HepG2 (cell line): ENCODE results near the gene EVC. TPM values are rescaled to one million over a fixed set of nuclear protein-coding genes. Genes with fewer than 3 reads are reported as not detected.

Experiments
- ATAC-seq: fragments of 200-7000 bp; cut with Tn5 transposase; 3 replicates; pipeline ENCODE4 v1.9.1; 2020; ENCODE audit warnings: mild to moderate bottlenecking, moderate library complexity
- BruUV-seq: library from RNA; stranded (reverse); fragments of 400-500 nt; replicated peaks from 2 replicates; lab custom pipeline; 2021; lab: Mats Ljungman, UMichigan
- CTCF ChIA-PET: fragments of 300-600 bp; formaldehyde crosslinking; extraction: SDS; loops from one replicate; lab custom pipeline; 2021; ENCODE audit warnings: low total read pairs, inconsistent platforms, low intra/inter-chr PET ratio; lab: Yijun Ruan, JAX
- POLR2A ChIA-PET: fragments of 350-600 bp; sonication (Branson Sonifier 250); formaldehyde crosslinking; loops from one replicate; lab custom pipeline; 2020; ENCODE audit warnings: antibody characterized with exemption, inconsistent platforms; lab: Yijun Ruan, JAX
- DNase-seq: peaks from one replicate; pipeline ENCODE4 v3.0.0-alpha.2; 2015; ENCODE audit warnings: low spot score
- FAIRE-seq: peaks from 3 replicates; lab custom pipeline; 2011; peaks lifted over from hg19 to GRCh38; lab: Jason Lieb, UNC
- H2AFZ ChIP-seq: one replicate; pipeline ENCODE4 v1.6.1; 2011; ENCODE audit warnings: low read length, inconsistent platforms
- H3K27ac ChIP-seq: fragments of 300-600 bp; 3 replicates; pipeline ENCODE4 v1.8.0; 2011; ENCODE audit warnings: mixed run types, mild to moderate bottlenecking, mixed read lengths, low read length, inconsistent platforms; ENCODE audit not compliant: insufficient read depth; ENCODE audit errors: extremely low read length
- H3K27me3 ChIP-seq, 2 experiments: fragments of 200-600 bp in 1 of 2; 2 replicates in 1 of 2; 3 replicates in 1 of 2; pipeline versions ENCODE4 v1.6.0 to v1.8.0; 2011; ENCODE audit warnings: low read length in 2 of 2, mild to moderate bottlenecking in 2 of 2, moderate library complexity in 2 of 2, inconsistent platforms in 1 of 2; ENCODE audit not compliant: insufficient read depth in 2 of 2, control insufficient read depth in 1 of 2
- H3K36me3 ChIP-seq, 2 experiments: fragments of 200-600 bp in 1 of 2; replicated peaks in 1 of 2; 2 replicates in 1 of 2; 3 replicates in 1 of 2; pipeline versions ENCODE4 v1.5.1 to v1.8.0; 2011; ENCODE audit warnings: low read length in 2 of 2, inconsistent platforms in 1 of 2; ENCODE audit not compliant: insufficient read depth in 2 of 2, control insufficient read depth in 1 of 2
- H3K4me1 ChIP-seq: 2 replicates; pipeline ENCODE4 v1.5.1; 2012; ENCODE audit warnings: low read length, inconsistent platforms; ENCODE audit not compliant: insufficient read depth
- H3K4me2 ChIP-seq: 2 replicates; pipeline ENCODE4 v1.6.0; 2011; ENCODE audit warnings: low read depth, low read length, inconsistent platforms
- H3K4me3 ChIP-seq, 3 experiments: fragments of 200-600 bp in 1 of 3; sonication (generic), shearing (Covaris generic) in 1 of 3; replicated peaks in 1 of 3; 2 replicates each; pipeline ENCODE4 v1.5.1; 2011 to 2016; ENCODE audit warnings: low read length in 3 of 3, inconsistent platforms in 2 of 3, low read depth in 2 of 3, mild to moderate bottlenecking in 2 of 3, control low read depth in 1 of 3, mixed read lengths in 1 of 3; ENCODE audit not compliant: insufficient read depth in 1 of 3
- H3K79me2 ChIP-seq: one replicate; pipeline ENCODE4 v1.6.1; 2011; ENCODE audit warnings: low read length, inconsistent platforms; ENCODE audit not compliant: insufficient read depth
- H3K9ac ChIP-seq: 2 replicates; pipeline ENCODE4 v1.6.0; 2011; ENCODE audit warnings: mild to moderate bottlenecking, low read depth, low read length, inconsistent platforms; ENCODE audit not compliant: insufficient read depth
- H3K9me3 ChIP-seq: 2 replicates; pipeline ENCODE4 v1.5.1; 2012; ENCODE audit warnings: mild to moderate bottlenecking, low read length
- H4K20me1 ChIP-seq: 2 replicates; pipeline ENCODE4 v1.6.0; 2011; ENCODE audit warnings: inconsistent platforms, mild to moderate bottlenecking, low read length, moderate library complexity; ENCODE audit not compliant: insufficient read depth
- JDP2 ChIP-seq: sonication (generic); formaldehyde crosslinking; IDR thresholded peaks from 2 replicates; pipeline ENCODE4 v1.8.1; 2022; ENCODE audit warnings: missing genetic modification reagents, borderline replicate concordance
- MBNL3 ChIP-seq: fragments of 250-450 bp; sonication (Bioruptor Pico); conservative IDR thresholded peaks from 2 replicates; pipeline ENCODE4 v1.8.0; 2022; ENCODE audit warnings: mild to moderate bottlenecking, inconsistent platforms
- MIER2 ChIP-seq: IDR thresholded peaks from 2 replicates; pipeline ENCODE4 v1.6.1; 2016; ENCODE audit warnings: missing biosample characterization, missing genetic modification reagents
- MIER3 ChIP-seq: IDR thresholded peaks from 2 replicates; pipeline ENCODE4 v1.6.1; 2016; ENCODE audit warnings: missing compliant biosample characterization, borderline replicate concordance
- MXD4 ChIP-seq: IDR thresholded peaks from 2 replicates; pipeline ENCODE4 v1.6.1; 2016; ENCODE audit warnings: mild to moderate bottlenecking, missing biosample characterization, missing genetic modification reagents
- NAIF1 ChIP-seq: sonication (generic); formaldehyde crosslinking; IDR thresholded peaks from 2 replicates; pipeline ENCODE4 v1.5.0; 2020; ENCODE audit warnings: mild to moderate bottlenecking, missing genetic modification reagents, borderline replicate concordance
- SMC3 ChIP-seq: IDR thresholded peaks from 2 replicates; pipeline ENCODE4 v1.6.1; 2011; ENCODE audit warnings: low read length, improper control_type of control experiment
- TCF12 ChIP-seq, 2 experiments: fragments of 450-650 bp in 1 of 2; sonication (generic) in 1 of 2; formaldehyde crosslinking in 1 of 2; IDR thresholded peaks; 2 replicates each; pipeline versions ENCODE4 v1.6.1 to v1.8.0; 2017 to 2022; ENCODE audit warnings: antibody characterized with exemption in 1 of 2, mild to moderate bottlenecking in 1 of 2, missing genetic modification reagents in 1 of 2, moderate library complexity in 1 of 2
- ZNF121 ChIP-seq: sonication (generic); formaldehyde crosslinking; IDR thresholded peaks from 2 replicates; pipeline ENCODE4 v1.5.0; 2020; ENCODE audit warnings: mild to moderate bottlenecking, missing genetic modification reagents
- ZNF296 ChIP-seq: sonication (generic); formaldehyde crosslinking; conservative IDR thresholded peaks from 2 replicates; pipeline ENCODE4 v1.5.0; 2020; ENCODE audit warnings: mild to moderate bottlenecking, missing genetic modification reagents
- ZNF44 ChIP-seq: sonication (generic); formaldehyde crosslinking; IDR thresholded peaks from 2 replicates; pipeline ENCODE4 v1.5.1; 2020; ENCODE audit warnings: mild to moderate bottlenecking, missing genetic modification reagents
- ZNF790 ChIP-seq: sonication (generic); formaldehyde crosslinking; IDR thresholded peaks from 2 replicates; pipeline ENCODE4 v1.8.0; 2022; ENCODE audit warnings: missing genetic modification reagents, mild to moderate bottlenecking, borderline replicate concordance
- ZNF816 ChIP-seq: sonication (generic); formaldehyde crosslinking; IDR thresholded peaks from 2 replicates; pipeline ENCODE4 v1.8.0; 2022; ENCODE audit warnings: missing genetic modification reagents, mild to moderate bottlenecking, borderline replicate concordance
- ZNF841 ChIP-seq: sonication (generic); formaldehyde crosslinking; IDR thresholded peaks from 2 replicates; pipeline ENCODE4 v1.8.1; 2023; ENCODE audit warnings: missing genetic modification reagents, borderline replicate concordance
- ZSCAN31 ChIP-seq: sonication (generic); formaldehyde crosslinking; IDR thresholded peaks from 2 replicates; pipeline ENCODE4 v1.5.0; 2020; ENCODE audit warnings: low read depth, mild to moderate bottlenecking, missing genetic modification reagents
- WGBS: methylation state at CpG from one replicate; pipeline ENCODE4 v1.1.6; 2017; ENCODE audit warnings: low lambda C conversion rate; 5-methylcytosine and 5-hydroxymethylcytosine counted together
- in situ Hi-C: cut with HindIII; loops from 2 replicates; pipeline ENCODE4 v1.10.0; 2017; ENCODE audit warnings: low pct_unique_long_range_greater_than_20kb; ENCODE audit not compliant: extremely low pct_ligation_motif_present
- intact Hi-C: fragments of 100-400 bp; cut with micrococcal nuclease; formaldehyde crosslinking; loops from one replicate; pipeline ENCODE4 v1.10.0; 2022; ENCODE audit not compliant: unreplicated experiment
- polyA plus RNA-seq, 8 experiments: library from polyadenylated mRNA; depleted of rRNA in 3 of 8; stranded (reverse) in 7 of 8; unstranded in 1 of 8; fragments of >200 nt; fragmentation: Illumina TruSeq in 4 of 8; extraction: Trizol in 4 of 8; gene quantifications; 2 replicates each; pipeline versions ENCODE4 v1.2.1 to v1.2.3, GENCODE V29; 2011 to 2016; ENCODE audit warnings: low read depth in 4 of 8, missing spikeins in 1 of 8, mixed read lengths in 1 of 8; ENCODE audit not compliant: insufficient read depth in 1 of 8
- total RNA-seq, 5 experiments: library from RNA; depleted of rRNA; stranded (reverse); fragments of >200 nt; fragmentation: Illumina TruSeq; extraction: Trizol; gene quantifications; 2 replicates each; pipeline ENCODE4 v1.2.3, GENCODE V29; 2016; ENCODE audit warnings: low read depth in 1 of 5
- TF ChIP-seq, protein P1 (sequence below): sonication (generic); formaldehyde crosslinking; IDR thresholded peaks from 2 replicates; pipeline ENCODE4 v1.5.1; 2020; ENCODE audit warnings: missing genetic modification reagents, mild to moderate bottlenecking, borderline replicate concordance
- TF ChIP-seq, protein P2 (sequence below): sonication (generic); formaldehyde crosslinking; IDR thresholded peaks from 2 replicates; pipeline ENCODE4 v1.9.0; 2022; ENCODE audit warnings: missing genetic modification reagents, mild to moderate bottlenecking, borderline replicate concordance
- TF ChIP-seq, protein P3 (sequence below): sonication (generic); formaldehyde crosslinking; IDR thresholded peaks from 2 replicates; pipeline ENCODE4 v1.4.0; 2020; ENCODE audit warnings: mild to moderate bottlenecking, missing genetic modification reagents

Gene EVC
- total and polyA plus RNA-seq, 2 of the 13 experiments (the other 11 are each of a cell fraction or from before 2014, with no cell fraction given), result 3.1 to 4.9 TPM

DNA sequence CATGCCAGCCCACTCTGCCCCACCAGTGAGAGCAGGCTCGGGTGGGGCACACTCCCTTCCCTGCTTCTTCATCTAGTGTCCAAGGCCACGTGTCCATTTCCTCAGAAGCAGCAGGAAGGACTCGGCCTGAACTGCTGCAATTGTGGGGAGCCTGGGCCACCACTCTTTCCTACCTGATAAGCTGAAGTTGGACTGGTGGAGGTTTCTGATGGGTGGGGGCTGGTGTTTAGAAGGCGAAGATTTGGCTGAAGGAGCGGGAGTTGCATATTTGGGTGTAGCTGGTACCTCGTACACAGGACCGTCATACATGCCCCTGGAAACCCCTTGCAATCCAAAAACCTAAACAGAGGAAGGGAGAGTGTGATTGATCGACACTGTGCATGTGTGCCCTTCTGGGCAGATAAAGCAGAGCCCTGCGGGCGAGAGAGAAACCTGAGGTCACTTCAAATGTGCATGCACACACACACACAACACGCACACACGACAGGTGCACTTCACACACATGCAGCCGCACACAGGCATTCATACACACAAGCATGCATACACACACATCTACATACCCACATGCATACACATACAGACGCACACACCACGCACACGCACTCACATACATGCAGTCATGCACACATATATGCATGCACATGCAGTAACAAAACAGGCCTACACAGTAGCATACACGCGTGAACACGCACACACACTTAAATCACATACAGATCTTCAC is 114.5 kb downstream of the EVC start:
- ChIA-PET CTCF (no interaction called here), POLR2A (no interaction called here)
- H3K27me3 ChIP-seq, result no peaks in the 10 kb centered on the region
- H2AFZ ChIP-seq, result no peak overlapping the region
- H3K4me3 ChIP-seq, result no peak overlapping the region
- no peak overlapping the region for H3K27ac ChIP-seq
- no peaks in the 10 kb centered on the region; the same call in 1 of the 2 replicates for H3K4me1 ChIP-seq
- H3K79me2 ChIP-seq, result no peaks in the 10 kb centered on the region
- no peak overlapping the region for H3K4me2 ChIP-seq
- no peaks in the 10 kb centered on the region for H4K20me1 ChIP-seq
- no peak for FAIRE-seq
- BruUV-seq, result no TSS peak
- intact Hi-C loops, result no loop called here
- H3K36me3 ChIP-seq, result peaks cover 10 to 11% of the 10 kb centered on the region in 2 experiments; a peak in 4 of 5 replicates
- 95% methylated on average over 19 of the region's 19 CpGs for WGBS
- no peaks in the 10 kb centered on the region for H3K9me3 ChIP-seq
- ATAC-seq, result no peak
- in situ Hi-C loops, result loop anchor here (10.0 kb wide), 1 partner anchor 431 kb away; no protein-coding TSS in a partner anchor
- TF ChIP-seq MIER3 (CRISPR knock-in tag) (no peak), MBNL3 (CRISPR knock-in tag) (no peak), ZNF841 (CRISPR knock-in tag) (no peak), JDP2 (CRISPR knock-in tag) (no peak), ZNF44 (no peak), ZNF816 (CRISPR knock-in tag) (no peak), ZNF790 (CRISPR knock-in tag) (no peak), MIER2 (CRISPR knock-in tag) (no peak), SMC3 (no peak), TCF12 (IDR thresholded peaks at IDR 0.05) (no peak), TCF12 (CRISPR knock-in tag; IDR thresholded peaks at IDR 0.05) (no peak), ZNF296 (CRISPR knock-in tag) (no peak), ZSCAN31 (CRISPR knock-in tag) (no peak), NAIF1 (CRISPR knock-in tag) (no peak), MXD4 (no peak), ZNF121 (no peak)
- TF ChIP-seq, protein P1, sequence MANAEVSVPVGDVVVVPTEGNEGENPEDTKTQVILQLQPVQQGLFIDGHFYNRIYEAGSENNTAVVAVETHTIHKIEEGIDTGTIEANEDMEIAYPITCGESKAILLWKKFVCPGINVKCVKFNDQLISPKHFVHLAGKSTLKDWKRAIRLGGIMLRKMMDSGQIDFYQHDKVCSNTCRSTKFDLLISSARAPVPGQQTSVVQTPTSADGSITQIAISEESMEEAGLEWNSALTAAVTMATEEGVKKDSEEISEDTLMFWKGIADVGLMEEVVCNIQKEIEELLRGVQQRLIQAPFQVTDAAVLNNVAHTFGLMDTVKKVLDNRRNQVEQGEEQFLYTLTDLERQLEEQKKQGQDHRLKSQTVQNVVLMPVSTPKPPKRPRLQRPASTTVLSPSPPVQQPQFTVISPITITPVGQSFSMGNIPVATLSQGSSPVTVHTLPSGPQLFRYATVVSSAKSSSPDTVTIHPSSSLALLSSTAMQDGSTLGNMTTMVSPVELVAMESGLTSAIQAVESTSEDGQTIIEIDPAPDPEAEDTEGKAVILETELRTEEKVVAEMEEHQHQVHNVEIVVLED (CRISPR knock-in tag), result no peak
- TF ChIP-seq, protein P2, sequence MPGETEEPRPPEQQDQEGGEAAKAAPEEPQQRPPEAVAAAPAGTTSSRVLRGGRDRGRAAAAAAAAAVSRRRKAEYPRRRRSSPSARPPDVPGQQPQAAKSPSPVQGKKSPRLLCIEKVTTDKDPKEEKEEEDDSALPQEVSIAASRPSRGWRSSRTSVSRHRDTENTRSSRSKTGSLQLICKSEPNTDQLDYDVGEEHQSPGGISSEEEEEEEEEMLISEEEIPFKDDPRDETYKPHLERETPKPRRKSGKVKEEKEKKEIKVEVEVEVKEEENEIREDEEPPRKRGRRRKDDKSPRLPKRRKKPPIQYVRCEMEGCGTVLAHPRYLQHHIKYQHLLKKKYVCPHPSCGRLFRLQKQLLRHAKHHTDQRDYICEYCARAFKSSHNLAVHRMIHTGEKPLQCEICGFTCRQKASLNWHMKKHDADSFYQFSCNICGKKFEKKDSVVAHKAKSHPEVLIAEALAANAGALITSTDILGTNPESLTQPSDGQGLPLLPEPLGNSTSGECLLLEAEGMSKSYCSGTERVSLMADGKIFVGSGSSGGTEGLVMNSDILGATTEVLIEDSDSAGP (CRISPR knock-in tag), result no peak
- TF ChIP-seq, protein P3, sequence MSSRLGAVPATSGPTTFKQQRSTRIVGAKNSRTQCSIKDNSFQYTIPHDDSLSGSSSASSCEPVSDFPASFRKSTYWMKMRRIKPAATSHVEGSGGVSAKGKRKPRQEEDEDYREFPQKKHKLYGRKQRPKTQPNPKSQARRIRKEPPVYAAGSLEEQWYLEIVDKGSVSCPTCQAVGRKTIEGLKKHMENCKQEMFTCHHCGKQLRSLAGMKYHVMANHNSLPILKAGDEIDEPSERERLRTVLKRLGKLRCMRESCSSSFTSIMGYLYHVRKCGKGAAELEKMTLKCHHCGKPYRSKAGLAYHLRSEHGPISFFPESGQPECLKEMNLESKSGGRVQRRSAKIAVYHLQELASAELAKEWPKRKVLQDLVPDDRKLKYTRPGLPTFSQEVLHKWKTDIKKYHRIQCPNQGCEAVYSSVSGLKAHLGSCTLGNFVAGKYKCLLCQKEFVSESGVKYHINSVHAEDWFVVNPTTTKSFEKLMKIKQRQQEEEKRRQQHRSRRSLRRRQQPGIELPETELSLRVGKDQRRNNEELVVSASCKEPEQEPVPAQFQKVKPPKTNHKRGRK (CRISPR knock-in tag), result no peak
- no peak for DNase-seq
- no peak overlapping the region for H3K9ac ChIP-seq
